ENCODE results near the gene KIAA0319L.

GRCh38 chr1:35507947-35508346, 49.3 kb downstream of the KIAA0319L start:
- TF ChIP-seq POLR2A (IDR thresholded peaks at IDR 0.05) (no peak), CTCF (IDR thresholded peaks at IDR 0.05) (no peak)

Data from prostate gland (tissue), 2 donors.